HEK293T (cell line): Measurements from ENCODE around the gene CCND1.

Source experiments
- ARNT ChIP-seq: fragments of 450-650 bp; IDR thresholded peaks from 2 replicates; pipeline ENCODE4 v1.6.1; 2017; ENCODE audit warnings: mild to moderate bottlenecking
- BHLHE40 ChIP-seq: fragments of 450-650 bp; IDR thresholded peaks from 2 replicates; pipeline ENCODE4 v1.6.1; 2016; ENCODE audit warnings: mild to moderate bottlenecking, moderate library complexity, borderline replicate concordance
- CTBP1 ChIP-seq: fragments of 450-650 bp; IDR thresholded peaks from 2 replicates; pipeline ENCODE4 v1.6.1; 2016; ENCODE audit warnings: borderline replicate concordance
- ELF4 ChIP-seq: fragments of 450-650 bp; IDR thresholded peaks from 2 replicates; pipeline ENCODE4 v1.6.1; 2017; ENCODE audit warnings: antibody characterized with exemption
- FOXA1 ChIP-seq: fragments of 450-650 bp; IDR thresholded peaks from 2 replicates; pipeline ENCODE4 v1.6.1; 2016; ENCODE audit warnings: mild to moderate bottlenecking
- FOXK2 ChIP-seq: fragments of 450-650 bp; IDR thresholded peaks from 2 replicates; pipeline ENCODE4 v1.6.1; 2016; ENCODE audit warnings: mild to moderate bottlenecking
- FOXM1 ChIP-seq: fragments of 450-650 bp; IDR thresholded peaks from 2 replicates; pipeline ENCODE4 v1.6.1; 2017; ENCODE audit warnings: mild to moderate bottlenecking, borderline replicate concordance
- HDGF ChIP-seq: fragments of 450-650 bp; IDR thresholded peaks from 2 replicates; pipeline ENCODE4 v1.6.1; 2017; ENCODE audit warnings: antibody characterized with exemption, borderline replicate concordance
- L3MBTL2 ChIP-seq: fragments of 450-650 bp; conservative IDR thresholded peaks from 2 replicates; pipeline ENCODE4 v1.6.1; 2016; ENCODE audit warnings: mild to moderate bottlenecking
- NFRKB ChIP-seq: fragments of 450-650 bp; IDR thresholded peaks from 2 replicates; pipeline ENCODE4 v1.6.1; 2016; ENCODE audit warnings: mild to moderate bottlenecking, moderate library complexity
- PKNOX1 ChIP-seq: fragments of 450-650 bp; IDR thresholded peaks from 2 replicates; pipeline ENCODE4 v1.6.1; 2016
- SP1 ChIP-seq: fragments of 450-650 bp; IDR thresholded peaks from 2 replicates; pipeline ENCODE4 v1.6.1; 2017
- SUZ12 ChIP-seq: fragments of 450-650 bp; IDR thresholded peaks from 2 replicates; pipeline ENCODE4 v1.6.1; 2016; ENCODE audit warnings: mild to moderate bottlenecking

- TF ChIP-seq CTBP1 (no peak), BHLHE40 (no peak), FOXM1 (no peak), FOXA1 (no peak), SUZ12 (no peak), NFRKB (no peak), ELF4 (no peak), ARNT (no peak), PKNOX1 (no peak), FOXK2 (no peak), L3MBTL2 (no peak), HDGF (no peak), SP1 (no peak)
These were observed 31.6 kb upstream of the CCND1 start for GRCh38 chr11:69609351-69609750.
